SH-SY5Y (cell line): Measurements from ENCODE around the gene RNF214.

ENCODE experiments used
- GATA2 ChIP-seq: IDR thresholded peaks from 2 replicates; pipeline ENCODE4 v1.6.1; 2011; ENCODE audit warnings: mild to moderate bottlenecking, low read depth, low read length
- GATA3 ChIP-seq: IDR thresholded peaks from 2 replicates; pipeline ENCODE4 v1.6.1; 2011; ENCODE audit warnings: low read depth, mild to moderate bottlenecking, low read length, moderate library complexity

DNA sequence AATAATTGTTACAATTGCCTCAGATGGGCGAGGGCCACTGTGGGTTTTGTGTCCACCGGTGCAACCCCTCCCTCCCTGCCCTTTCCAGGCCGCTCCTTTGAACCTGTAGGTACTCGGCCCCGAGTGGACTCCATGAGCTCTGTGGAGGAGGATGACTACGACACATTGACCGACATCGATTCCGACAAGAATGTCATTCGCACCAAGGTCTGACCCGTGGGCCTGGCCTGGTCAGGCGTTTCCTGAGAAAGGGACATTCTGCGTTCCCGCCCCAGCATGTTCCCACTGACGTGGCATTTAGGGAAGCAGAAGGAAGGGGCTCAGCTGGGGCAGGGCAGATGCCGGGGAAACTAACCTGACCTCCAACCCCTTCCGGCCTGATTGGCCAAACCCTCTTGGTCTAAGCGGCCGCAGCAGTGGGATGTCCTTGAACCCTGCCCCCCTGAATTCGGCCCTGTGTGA lies 43.8 kb upstream of the RNF214 start:
- TF ChIP-seq GATA2: no peak
- TF ChIP-seq GATA3: no peak
